ENCODE measurements around the gene PCDH15.
"Not testable (repeated sequence)": the region's sequence is repeated elsewhere in the genome, so short reads cannot be mapped to it uniquely, and the experiment has no call there.

Gene PCDH15

DNA sequence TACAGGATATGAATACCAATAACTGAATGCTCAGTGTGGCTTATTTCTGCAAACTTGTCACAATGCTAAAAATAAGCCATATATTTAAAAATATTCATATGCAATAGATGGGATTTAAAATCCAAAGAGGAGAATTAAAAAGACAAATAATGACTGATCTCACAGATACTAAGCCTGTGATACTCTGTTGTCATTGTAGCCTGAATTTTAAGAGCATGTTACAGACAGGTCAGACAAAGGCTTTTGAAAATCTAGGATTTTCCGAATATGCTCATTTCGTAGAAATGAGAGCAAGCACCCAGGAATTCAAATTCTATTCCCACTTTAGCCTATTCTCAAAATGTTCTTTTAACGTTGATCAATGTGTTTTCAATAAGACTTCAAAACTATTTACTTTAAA lies 269.7 kb downstream of the PCDH15 start:
- no peak for FAIRE-seq

GRCh38 chr10:54530299-54530698 lies 270.7 kb downstream of the PCDH15 start:
- FAIRE-seq = no peak

DNA sequence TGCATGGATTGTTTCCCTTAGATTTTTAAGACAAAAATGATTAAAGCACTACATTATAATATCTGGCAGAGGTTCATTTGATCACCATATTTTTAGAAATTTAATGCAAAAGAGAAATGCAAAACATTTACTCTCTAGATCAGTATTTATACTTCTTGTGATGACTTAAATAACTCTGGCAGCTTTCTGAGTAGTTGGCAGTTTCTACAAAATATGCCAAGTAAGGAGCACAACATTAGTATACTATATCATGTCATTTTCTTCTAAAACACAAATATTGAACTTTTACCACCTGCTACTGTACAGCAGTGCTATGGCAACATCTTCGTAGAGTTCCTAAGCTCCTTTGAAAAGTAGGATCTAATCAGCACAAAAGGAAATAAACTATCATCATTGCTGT lies 275.2 kb downstream of the PCDH15 start:
- no peak for FAIRE-seq

DNA sequence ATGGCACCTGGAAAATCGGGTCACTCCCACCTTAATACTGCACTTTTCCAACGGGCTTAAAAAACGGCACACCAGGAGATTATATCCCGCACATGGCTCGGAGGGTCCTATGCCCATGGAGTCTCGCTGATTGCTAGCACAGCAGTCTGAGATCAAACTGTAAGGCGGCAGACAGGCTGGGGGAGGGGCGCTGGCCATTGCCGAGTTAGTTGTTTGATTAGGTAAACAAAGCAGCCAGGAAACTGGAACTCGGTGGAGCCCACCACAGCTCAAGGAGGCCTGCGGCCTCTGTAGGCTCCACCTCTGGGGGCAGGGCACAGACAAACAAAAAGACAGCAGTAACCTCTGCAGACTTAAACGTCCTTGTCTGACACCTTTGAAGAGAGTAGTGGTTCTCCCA lies 285.8 kb downstream of the PCDH15 start:
- FAIRE-seq = not testable (repeated sequence)

GRCh38 chr10:54503863-54504262 lies 297.2 kb downstream of the PCDH15 start:
- no peak for FAIRE-seq

DNA sequence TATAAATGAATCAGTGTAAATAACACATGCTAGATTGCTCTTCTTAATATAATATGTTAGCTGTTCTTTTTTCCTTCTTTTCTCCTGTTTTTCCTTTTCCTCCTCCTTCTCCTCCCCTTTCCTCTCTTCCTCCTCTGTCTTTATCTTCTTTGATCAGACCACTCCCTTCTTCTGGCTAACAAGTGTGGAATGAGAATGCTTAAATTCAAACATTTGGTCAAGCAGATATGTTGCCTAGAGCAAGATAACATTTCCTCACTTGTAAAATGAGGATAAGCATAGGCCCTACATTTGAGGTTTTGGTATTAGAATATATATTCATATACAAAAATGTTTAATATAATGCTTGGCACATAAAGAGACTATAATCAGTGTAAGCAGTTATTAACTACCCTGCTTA lies 299.1 kb downstream of the PCDH15 start:
- FAIRE-seq = no peak

DNA sequence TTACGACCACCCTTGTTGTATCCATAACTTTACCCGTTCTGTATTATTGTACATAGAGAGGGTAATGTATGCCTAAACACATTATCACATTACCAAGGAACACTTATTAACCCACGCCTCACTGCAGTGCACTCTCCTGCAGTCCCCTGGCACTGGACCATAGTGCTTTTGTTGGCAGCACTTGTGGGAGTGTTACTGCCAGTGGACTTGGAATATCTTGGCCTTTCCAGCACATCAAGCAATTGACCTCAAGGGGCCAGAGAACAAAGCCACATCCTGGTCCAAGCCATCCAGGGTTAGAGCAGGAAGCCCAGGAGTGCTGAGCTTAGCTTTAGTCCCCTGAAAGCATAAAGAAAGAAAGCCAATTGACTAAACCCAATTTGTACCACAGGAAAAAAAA lies 304.2 kb downstream of the PCDH15 start:
- FAIRE-seq = no peak

DNA sequence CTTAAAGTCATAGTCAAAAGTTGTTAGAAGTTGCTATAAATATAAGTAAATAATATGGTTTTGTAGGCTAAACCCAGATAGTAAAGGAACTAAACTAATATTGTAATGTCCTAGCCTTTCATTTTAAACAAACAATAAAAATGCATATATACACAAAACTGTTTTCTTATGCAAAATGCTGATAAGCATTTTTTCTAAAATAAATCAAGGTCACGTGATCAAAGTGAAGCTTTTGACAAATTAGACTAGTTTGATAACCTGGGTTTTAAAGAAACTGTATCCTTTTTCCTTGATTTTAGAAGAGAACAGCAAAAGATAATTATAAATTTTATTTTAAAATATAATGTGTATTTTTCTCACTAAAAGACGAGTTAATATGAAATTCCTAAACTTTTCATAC lies 313.3 kb downstream of the PCDH15 start:
- FAIRE-seq = no peak

GRCh38 chr10:54485971-54486370 lies 315.1 kb downstream of the PCDH15 start:
- FAIRE-seq = no peak

DNA sequence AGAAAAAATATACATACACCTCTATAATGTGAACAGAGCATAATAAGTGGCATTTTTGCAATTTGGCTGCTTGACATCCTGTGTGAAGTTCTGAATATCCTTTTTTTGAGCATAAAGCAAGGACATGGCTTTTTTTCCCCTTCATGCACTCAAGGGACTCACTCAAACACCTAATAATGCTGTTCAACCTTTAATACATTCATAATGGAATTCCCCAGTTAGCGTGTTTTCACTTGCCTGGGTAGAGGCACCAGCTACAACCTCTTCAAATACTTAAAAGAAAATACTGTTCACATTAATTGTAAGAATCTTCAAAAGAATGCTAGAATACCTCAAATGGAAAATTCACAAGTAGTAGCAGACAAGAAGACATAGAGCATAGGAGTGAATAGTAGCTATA lies 316.8 kb downstream of the PCDH15 start:
- FAIRE-seq = no peak

- no peak for FAIRE-seq
Measured at GRCh38 chr10:54478601-54479000, 322.4 kb downstream of the PCDH15 start.

GRCh38 chr10:54477738-54478137 lies 323.3 kb downstream of the PCDH15 start:
- FAIRE-seq = no peak

DNA sequence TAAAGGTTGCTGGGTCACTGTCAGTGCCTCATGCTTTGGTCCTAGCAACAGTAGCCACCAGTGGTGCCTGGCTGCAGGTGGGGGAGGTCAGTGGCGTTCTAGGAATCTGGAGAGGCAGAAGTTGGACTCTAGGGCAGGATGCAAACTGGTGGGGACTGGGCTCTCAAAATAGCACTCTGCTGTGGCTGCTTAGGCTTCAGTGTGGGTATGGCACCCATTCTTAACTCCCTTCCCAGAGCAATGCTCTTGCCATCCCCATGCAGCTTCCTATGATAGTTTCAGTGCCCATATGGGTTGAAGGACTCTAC lies 330.8 kb downstream of the PCDH15 start:
- FAIRE-seq = no peak

DNA sequence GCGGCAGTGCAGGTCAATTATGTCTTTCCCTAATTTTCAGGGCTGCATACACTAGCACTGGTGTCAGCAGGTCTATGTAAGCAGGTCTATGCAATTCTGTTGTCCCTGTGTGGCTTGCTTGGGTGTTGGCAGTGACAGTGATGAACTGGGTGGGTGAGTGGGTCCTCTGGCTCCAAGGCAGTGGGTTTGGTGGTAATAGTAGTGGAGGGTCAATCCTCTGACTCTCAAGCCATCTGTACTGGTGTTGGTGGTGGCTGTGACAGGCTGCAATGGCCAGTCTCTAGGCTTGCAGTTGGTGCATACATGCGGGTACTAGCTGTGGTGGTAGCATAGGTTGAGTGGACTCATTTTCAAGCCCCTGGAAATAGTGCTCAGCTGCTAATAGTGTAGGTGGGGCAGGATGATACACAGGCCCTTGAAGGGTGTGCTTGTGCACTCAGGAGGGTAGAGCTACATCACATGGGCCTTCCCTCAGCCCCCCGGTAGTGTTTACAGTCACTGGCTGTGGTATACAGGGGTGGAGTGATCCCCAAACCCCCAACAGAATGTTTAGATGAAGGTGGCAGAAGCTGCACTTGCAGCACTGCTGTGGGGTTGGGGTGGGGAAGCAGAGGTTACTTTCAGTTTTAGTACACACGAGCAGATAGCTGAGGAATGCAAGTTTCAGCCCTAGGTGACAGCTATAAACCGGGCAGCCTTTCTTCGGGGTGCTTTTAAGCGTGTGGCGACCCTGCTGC lies 331.3 kb downstream of the PCDH15 start:
- no peak for FAIRE-seq

DNA sequence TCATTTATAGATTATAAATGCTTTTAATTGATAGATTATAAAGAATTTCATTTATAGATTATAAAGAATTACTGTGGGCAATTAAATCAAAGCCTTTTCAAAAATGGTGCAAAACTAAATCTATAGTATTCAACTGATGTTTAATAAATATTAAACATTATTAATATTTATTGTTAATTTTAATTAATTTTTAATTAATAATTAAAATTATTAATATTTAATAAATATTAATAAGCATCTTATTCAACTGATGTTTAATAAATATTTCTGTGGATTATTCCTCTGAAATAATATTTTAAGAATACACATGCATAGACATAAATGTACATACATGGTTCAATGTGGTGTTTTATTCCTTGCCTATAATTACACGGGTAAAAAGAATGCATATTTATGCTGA lies 346.8 kb downstream of the PCDH15 start:
- no peak for FAIRE-seq

DNA sequence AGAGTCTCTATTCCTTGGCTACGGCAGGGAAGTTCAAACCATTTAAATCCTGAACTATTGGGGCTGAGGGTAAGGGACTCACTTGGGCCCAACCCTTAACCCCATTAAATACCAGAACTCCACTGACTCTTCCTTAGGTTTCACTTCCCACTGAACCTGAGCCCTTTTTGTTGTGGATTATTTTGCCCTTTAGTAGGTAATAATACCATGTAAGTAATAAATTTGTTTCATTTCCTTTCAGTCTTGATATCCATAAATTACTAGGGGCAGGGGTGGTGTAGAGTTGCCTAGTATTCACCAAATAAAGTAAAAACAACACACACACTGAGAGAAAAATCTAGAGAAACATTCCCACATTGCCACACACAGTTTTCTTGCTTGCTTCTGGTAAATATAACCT lies 352.0 kb downstream of the PCDH15 start:
- no peak for FAIRE-seq

DNA sequence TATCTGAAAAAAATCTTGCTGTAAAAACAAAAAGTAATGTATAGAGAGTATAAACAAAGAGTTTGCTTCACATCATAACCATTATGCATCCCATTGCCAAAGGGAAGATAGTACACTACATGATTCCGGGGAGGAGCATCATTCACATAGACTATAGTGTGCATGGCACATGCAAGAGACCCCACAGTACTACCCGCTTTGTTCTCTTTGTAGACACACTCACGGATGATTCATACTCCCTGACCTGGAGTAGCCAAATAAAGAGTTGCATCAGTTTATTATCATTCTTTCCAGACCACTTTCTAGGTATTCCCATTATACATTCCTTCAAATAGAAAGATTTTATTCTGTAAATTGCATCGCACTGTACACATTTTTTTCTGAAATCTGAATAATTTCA lies 356.9 kb downstream of the PCDH15 start:
- no peak for FAIRE-seq

DNA sequence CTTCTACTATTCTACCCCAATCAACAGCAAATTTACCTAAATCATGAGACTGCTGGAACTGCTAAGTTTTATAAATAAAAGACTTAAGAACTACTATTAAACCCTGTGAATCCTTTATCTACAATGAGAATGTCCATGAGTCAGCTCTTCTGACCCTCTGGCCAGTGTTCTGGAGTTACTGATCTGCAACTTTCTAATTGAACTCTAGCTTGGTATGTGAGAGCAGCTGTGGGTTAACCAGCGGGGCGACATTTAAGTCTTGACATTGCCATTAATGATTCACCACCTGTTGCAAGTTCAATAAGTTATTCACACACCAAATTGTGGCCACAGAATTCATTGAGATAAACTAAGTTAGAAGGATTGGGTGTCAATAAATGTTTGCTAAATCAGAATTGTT lies 359.8 kb downstream of the PCDH15 start:
- no peak for FAIRE-seq

DNA sequence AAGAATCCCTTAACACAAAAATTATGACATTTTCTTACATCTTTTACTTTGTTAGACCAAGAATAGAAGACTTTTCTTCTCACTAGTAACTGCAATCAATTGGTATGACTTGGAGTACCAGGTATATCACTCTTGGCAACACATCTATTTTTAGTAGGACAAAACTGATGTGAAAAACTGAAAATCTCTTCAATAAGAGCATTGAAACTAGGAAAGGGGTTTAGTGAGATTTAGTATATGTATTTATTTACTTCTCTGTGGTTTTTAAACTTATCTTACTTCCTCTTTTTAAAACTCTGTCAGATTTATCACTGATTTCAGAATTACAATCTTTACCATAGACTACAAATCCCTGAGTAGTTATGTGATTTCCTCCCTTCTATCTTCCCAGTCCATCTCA lies 366.2 kb downstream of the PCDH15 start:
- FAIRE-seq = no peak

- FAIRE-seq = peak; percentile 62
Measured at GRCh38 chr10:54415483-54415882, 385.5 kb downstream of the PCDH15 start.

- no peak for FAIRE-seq
Measured at GRCh38 chr10:54402576-54402975, 398.5 kb downstream of the PCDH15 start.

DNA sequence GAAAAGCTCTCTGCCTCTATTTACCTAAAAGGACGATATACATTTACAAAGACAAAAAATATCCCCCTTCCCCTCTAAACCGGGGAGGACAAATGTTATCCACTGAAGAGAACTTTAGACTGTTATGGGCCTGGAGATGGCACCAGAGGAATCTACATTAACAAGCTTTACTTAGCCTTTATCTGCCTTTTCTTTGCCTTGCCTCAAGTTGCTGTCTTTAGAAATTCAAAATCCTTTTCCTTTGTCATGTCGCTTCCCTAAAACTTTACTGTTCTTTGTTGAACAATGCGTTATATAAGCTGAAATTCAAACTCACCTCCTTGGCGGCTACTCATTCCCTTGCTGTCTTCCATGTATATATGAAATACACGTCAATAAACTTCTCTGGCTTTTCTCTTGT lies 405.0 kb downstream of the PCDH15 start:
- FAIRE-seq = no peak

GRCh38 chr10:54394598-54394997 lies 406.4 kb downstream of the PCDH15 start:
- FAIRE-seq = not testable (repeated sequence)

DNA sequence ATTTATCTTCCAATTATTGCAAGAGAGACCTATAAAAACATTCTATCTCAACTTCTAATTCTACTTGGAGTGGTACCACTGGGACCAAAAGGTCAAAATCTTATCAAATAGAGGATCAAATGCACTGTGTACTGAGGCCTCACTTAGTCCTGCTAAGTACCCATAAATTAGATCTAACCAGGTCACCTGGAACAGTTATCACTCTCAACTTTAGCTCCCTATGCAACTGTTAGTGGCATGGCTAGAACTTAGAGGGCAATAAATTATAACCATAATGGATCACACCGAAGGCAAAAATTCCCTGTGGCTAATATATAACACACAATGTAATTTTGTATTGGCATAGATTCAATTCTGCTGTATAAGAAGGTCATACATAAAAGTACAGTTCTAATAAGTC lies 428.9 kb downstream of the PCDH15 start:
- FAIRE-seq = no peak

DNA sequence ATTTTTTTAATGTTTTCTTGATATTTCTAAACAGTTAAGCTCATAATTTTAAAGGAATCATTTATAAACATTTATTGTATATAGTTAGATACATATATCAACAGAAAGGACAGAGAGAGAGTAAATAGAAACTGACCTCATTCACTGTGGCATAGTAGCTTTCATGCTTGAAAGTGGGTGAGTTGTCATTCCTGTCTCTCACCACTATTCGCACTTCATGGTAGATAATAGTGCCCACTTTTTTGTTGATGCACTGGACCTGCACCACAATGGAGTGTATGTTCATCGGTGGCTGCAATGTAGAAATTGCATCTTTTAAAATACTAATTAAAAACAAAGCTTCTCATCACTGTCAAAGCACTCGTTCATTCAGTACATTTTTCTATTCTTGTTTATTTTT lies 432.0 kb downstream of the PCDH15 start:
- no peak for FAIRE-seq

DNA sequence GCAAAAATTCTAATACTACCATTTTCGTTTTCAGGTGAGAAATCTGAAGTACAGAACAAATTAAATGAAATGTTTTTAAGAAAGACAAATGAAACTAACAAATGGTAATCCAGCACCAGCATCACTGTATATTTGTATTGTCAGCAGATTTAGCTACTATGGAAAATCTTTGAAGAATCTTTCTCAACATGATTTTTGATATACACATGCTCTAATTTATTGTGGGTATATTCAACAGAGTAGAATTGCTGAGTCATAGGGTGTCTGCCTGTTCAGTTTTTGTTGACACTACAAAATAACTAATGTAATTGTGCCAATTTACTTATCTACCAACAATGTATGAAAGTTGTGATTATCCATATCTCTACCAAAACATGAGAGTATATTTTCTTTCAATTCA lies 437.6 kb downstream of the PCDH15 start:
- no peak for FAIRE-seq

Data from colon (tissue), 2 donors.